ENCODE measurements around the gene APOLD1. TPM values are rescaled to one million over a fixed set of nuclear protein-coding genes. Genes with fewer than 3 reads are reported as not detected.

The APOLD1 gene
- total RNA-seq, 6 donors from 2014 or later, result 8.5 to 36.5 (median 15.6) TPM

DNA sequence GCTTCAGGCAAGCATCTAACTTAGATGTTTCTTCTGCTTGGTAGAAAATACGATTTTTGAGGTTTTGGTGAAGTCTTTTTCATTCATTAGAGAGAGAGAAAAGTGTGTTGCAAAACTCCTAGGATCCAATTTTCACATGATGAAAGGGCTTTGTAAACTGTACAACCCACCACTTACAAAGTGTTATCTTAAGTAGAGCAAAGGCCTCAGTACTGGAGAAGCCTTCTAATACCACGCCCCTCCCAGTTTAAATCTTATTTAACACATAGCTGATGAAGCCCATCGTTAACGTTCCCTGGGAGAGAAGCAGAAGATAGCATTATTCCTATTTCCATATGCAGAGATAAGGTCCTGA lies 869 bp downstream of the APOLD1 start:
- Histone ChIP-seq H3K27me3 (no peaks in the 10 kb centered on the region), H3K4me3 (peak overlapping the region in 3 of 4 donors; percentile 62 to 65 (median 64)), H3K9me3 (no peaks in the 10 kb centered on the region), H3K4me1 (peaks cover 13 to 29% (median 23%) of the 10 kb centered on the region in 4 donors), H3K36me3 (no peaks in the 10 kb centered on the region), H3K27ac (peak overlapping the region; percentile 78 to 92 (median 90))
- TF ChIP-seq POLR2AphosphoS5 (IDR thresholded peaks at IDR 0.05) (no peak), EP300 (IDR thresholded peaks at IDR 0.05) (no peak), POLR2A (IDR thresholded peaks at IDR 0.05) (no peak)
- TF ChIP-seq, protein P1, sequence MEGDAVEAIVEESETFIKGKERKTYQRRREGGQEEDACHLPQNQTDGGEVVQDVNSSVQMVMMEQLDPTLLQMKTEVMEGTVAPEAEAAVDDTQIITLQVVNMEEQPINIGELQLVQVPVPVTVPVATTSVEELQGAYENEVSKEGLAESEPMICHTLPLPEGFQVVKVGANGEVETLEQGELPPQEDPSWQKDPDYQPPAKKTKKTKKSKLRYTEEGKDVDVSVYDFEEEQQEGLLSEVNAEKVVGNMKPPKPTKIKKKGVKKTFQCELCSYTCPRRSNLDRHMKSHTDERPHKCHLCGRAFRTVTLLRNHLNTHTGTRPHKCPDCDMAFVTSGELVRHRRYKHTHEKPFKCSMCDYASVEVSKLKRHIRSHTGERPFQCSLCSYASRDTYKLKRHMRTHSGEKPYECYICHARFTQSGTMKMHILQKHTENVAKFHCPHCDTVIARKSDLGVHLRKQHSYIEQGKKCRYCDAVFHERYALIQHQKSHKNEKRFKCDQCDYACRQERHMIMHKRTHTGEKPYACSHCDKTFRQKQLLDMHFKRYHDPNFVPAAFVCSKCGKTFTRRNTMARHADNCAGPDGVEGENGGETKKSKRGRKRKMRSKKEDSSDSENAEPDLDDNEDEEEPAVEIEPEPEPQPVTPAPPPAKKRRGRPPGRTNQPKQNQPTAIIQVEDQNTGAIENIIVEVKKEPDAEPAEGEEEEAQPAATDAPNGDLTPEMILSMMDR (IDR thresholded peaks at IDR 0.05), result no peak
- peak; percentile 5 to 14 for ATAC-seq (ENCODE audit: low FRiP score in 2 of 2)
- WGBS, 2 donors, result 24 to 26% methylated on average over 4 of the region's 4 CpGs
- DNase-seq, result no peak

DNA sequence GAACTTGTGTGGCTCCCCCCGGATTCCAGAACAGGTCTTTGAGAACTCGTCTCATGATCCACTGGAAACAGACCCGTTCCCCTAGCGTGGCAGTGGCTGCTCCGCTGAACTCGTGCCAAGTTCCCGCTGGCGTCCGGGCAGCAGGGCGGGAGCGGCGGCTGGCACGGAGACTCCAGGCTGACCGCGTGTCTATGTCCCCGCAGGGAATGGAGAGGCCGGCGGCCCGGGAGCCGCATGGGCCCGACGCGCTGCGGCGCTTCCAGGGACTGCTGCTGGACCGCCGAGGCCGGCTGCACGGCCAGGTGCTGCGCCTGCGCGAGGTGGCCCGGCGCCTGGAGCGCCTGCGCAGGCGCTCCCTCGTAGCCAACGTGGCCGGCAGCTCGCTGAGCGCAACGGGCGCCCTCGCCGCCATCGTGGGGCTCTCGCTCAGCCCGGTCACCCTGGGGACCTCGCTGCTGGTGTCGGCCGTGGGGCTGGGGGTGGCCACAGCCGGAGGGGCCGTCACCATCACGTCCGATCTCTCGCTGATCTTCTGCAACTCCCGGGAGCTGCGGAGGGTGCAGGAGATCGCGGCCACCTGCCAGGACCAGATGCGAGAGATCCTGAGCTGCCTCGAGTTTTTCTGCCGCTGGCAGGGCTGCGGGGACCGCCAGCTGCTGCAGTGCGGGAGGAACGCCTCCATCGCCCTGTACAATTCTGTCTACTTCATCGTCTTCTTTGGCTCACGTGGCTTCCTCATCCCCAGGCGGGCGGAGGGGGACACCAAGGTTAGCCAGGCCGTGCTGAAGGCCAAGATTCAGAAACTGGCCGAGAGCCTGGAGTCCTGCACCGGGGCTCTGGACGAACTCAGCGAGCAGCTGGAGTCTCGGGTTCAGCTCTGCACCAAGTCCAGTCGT lies 1.5 kb downstream of the APOLD1 start:
- ATAC-seq (ENCODE audit: low FRiP score in 2 of 2) (peak; percentile 91 to 98), DNase-seq (peak; percentile 77 to 96)
- H3K27me3 ChIP-seq, result no peaks in the 10 kb centered on the region
- no peaks in the 10 kb centered on the region for H3K36me3 ChIP-seq
- peak overlapping the region; percentile 78 to 92 (median 90) for H3K27ac ChIP-seq
- H3K4me1 ChIP-seq, result peaks cover 15 to 35% (median 23%) of the 10 kb centered on the region in 4 donors
- H3K4me3 ChIP-seq, result peak overlapping the region; percentile 62 to 77 (median 64)
- TF ChIP-seq, protein P1 (IDR thresholded peaks at IDR 0.05), result peak in 5 of 6 experiments; percentile 18 to 84 (median 66)
- peak in 1 of 4 donors; percentile 5 for TF ChIP-seq EP300 (IDR thresholded peaks at IDR 0.05)
- TF ChIP-seq POLR2AphosphoS5 (IDR thresholded peaks at IDR 0.05), result peak; percentile 28 to 72
- peak in 3 of 4 donors; percentile 56 to 90 (median 57) for TF ChIP-seq POLR2A (IDR thresholded peaks at IDR 0.05)
- H3K9me3 ChIP-seq, result no peaks in the 10 kb centered on the region
- 7 to 10% methylated on average over 17 to 33 of the region's 80 CpGs for WGBS, 2 donors

DNA sequence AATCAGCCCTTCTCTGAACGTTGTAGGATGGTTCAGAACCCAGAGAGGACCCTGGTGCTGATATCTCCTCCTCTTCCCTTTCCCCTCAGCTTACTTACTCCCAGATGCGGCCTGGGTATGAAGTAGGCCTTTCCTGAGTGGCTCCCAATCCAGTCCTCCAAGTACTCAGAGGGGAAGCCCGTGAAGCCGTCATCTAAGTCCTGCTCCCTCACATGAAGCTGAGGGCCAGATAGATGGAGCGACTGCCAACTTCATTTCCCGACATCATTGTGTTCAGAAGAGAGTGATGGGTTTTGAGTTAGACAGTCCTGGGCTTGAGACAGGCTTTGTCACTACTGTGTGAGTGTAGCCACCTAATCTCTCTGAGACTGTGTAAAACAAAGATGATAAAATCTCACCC lies 2.7 kb downstream of the APOLD1 start:
- Histone ChIP-seq H3K9me3 (no peaks in the 10 kb centered on the region), H3K4me3 (peak overlapping the region in 1 of 4 donors; percentile 65), H3K27ac (peak overlapping the region; percentile 78 to 92 (median 90)), H3K4me1 (peaks cover 19 to 39% (median 23%) of the 10 kb centered on the region in 4 donors), H3K27me3 (no peaks in the 10 kb centered on the region), H3K36me3 (no peaks in the 10 kb centered on the region)
- TF ChIP-seq, protein P1 (IDR thresholded peaks at IDR 0.05), result no peak
- no peak for TF ChIP-seq POLR2A (IDR thresholded peaks at IDR 0.05)
- WGBS, 2 donors, result 73 to 74% methylated on average over 6 of the region's 6 CpGs
- DNase-seq (no peak), ATAC-seq (ENCODE audit: low FRiP score in 2 of 2) (no peak)

DNA sequence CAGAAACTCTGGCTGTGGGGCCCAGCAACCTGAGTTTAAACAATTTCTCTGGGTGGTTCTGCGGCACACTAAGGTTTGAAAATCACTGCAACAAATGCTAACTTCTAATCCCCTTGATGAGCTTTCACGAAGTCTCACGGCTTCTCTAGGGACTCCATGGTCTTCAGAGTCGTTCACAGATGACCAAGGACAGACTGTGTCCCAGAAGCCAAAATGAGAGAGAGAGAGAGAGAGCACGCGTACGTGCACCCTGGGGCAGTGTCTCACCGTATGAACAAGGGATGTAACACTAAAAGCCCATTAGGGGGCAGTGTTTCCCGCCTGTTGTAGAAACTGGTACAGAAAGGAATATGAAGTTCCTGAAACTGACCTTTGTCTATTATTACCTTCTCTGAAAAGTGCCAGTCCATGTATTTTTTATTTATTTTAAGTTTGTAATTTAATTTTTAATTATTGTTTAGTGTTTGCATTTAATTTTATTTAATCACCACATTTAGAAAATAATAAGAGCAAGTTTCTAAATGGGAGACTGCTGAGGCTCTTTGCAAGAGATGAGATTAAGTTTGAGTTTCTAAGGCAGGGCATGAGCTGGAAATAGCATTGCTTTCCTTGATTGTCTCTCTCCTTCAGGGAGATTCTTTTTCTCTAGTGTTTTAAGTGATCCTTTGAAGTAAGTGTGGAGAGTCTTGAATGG lies 3.4 kb downstream of the APOLD1 start:
- Histone ChIP-seq H3K27me3 (no peaks in the 10 kb centered on the region), H3K36me3 (no peaks in the 10 kb centered on the region), H3K27ac (peak overlapping the region; percentile 18 to 92 (median 90)), H3K9me3 (no peaks in the 10 kb centered on the region), H3K4me1 (peaks cover 19 to 39% (median 23%) of the 10 kb centered on the region in 4 donors), H3K4me3 (no peak overlapping the region)
- ATAC-seq (ENCODE audit: low FRiP score in 2 of 2), result peak; percentile 72 to 78
- WGBS, 2 donors, result 12 to 13% methylated on average over 9 of the region's 9 CpGs
- TF ChIP-seq POLR2A (IDR thresholded peaks at IDR 0.05), result no peak
- TF ChIP-seq, protein P1 (IDR thresholded peaks at IDR 0.05), result peak; percentile 65 to 91 (median 72)
- DNase-seq, result peak in 1 of 2 donors; percentile 80
